T-helper 2 cell treated with Interferon-gamma antibody and Interleukin-4, amounts not matched to agents 5 μg/mL and 100 μg/mL, for 36 hours (primary cell): ENCODE data around the gene PAM.

Experiments used
- DNase-seq: peaks from one replicate; pipeline ENCODE4 v3.0.0; 2021; ENCODE audit warnings: low spot score
- H3K27ac Mint-ChIP-seq: one replicate; pipeline ENCODE4 v1.8.0; 2021; ENCODE audit warnings: mild to moderate bottlenecking, mixed read lengths
- H3K27me3 Mint-ChIP-seq: one replicate; pipeline ENCODE4 v1.8.0; 2021; ENCODE audit warnings: low read depth, mixed read lengths
- H3K36me3 Mint-ChIP-seq: one replicate; pipeline ENCODE4 v1.8.0; 2021; ENCODE audit warnings: low read depth, mixed read lengths
- H3K4me1 Mint-ChIP-seq: one replicate; pipeline ENCODE4 v1.8.0; 2021; ENCODE audit warnings: low read depth, mixed read lengths
- H3K4me3 Mint-ChIP-seq: one replicate; pipeline ENCODE4 v1.8.0; 2022; ENCODE audit warnings: mild to moderate bottlenecking, moderate library complexity, mixed read lengths
- H3K9me3 Mint-ChIP-seq: one replicate; pipeline ENCODE4 v1.8.0; 2021; ENCODE audit warnings: mixed read lengths

The PAM gene

DNA sequence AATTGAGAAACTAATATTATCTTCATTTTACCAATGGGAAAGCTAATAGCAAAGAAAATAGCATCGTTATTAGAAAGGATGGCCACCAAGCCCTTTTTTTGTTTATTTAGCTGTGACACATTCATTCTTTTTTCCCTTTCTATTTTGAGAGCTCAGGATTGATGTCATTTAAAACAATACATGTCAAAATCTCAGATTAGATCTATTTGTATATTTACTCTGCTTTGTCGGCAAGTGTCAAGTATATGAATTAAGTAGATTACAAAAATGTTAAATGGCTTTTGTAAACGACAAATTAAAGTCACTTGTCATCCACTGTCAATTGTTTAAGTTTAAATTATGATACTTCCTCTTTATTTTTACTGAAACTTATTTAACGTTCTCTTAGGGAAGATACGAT is 118.9 kb downstream of the PAM start:
- no peaks in the 10 kb centered on the region for H3K4me1 Mint-ChIP-seq
- no peak for DNase-seq
- H3K4me3 Mint-ChIP-seq = no peak overlapping the region
- H3K27me3 Mint-ChIP-seq = no peaks in the 10 kb centered on the region
- no peaks in the 10 kb centered on the region for H3K9me3 Mint-ChIP-seq
- H3K27ac Mint-ChIP-seq = no peak overlapping the region
- H3K36me3 Mint-ChIP-seq = peaks cover 8% of the 10 kb centered on the region

DNA sequence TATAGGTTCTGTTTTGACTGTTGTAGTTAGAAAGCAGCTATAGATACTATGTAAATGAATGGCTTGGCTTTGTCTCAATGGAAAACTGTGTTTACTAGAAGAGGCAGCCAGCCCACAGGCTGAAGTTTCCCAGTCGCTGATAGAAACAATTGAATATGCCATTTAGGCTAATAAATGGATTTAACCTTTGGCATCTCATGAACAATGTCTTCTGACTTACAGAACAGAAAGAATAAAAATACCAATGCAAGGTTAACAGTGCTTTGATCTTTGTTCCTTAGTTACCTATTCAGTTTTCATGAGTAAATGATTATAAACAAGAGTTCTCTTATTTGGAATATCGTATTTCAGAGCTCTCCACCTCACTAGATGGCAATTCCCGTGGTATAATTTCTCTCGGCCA is 120.6 kb downstream of the PAM start:
- no peaks in the 10 kb centered on the region for H3K9me3 Mint-ChIP-seq
- no peak overlapping the region for H3K4me3 Mint-ChIP-seq
- no peaks in the 10 kb centered on the region for H3K27me3 Mint-ChIP-seq
- DNase-seq = no peak
- H3K27ac Mint-ChIP-seq = no peak overlapping the region
- H3K4me1 Mint-ChIP-seq = no peaks in the 10 kb centered on the region
- H3K36me3 Mint-ChIP-seq = no peaks in the 10 kb centered on the region

DNA sequence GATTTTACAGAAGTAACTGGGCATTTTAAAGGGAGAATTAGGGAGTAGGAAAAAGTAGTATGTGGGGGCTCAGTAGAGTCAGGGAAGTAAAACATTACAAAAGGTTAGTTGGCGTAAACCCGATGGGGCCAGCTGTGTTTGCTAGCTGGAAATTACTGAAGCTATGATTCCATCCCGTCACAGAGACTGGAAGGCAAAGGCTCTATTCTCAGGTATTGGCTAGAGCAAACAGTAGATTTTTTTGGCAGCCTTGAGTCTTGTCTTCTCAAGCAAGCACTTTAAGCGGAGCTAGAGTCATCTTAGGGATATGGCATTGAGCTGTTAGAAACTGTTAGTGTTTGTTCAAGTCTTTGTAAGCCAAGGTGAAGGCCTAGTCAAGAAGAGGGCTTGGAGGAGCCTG is 121.5 kb downstream of the PAM start:
- Mint-ChIP-seq H3K27me3 (no peaks in the 10 kb centered on the region), H3K27ac (no peak overlapping the region), H3K9me3 (no peaks in the 10 kb centered on the region), H3K36me3 (no peaks in the 10 kb centered on the region), H3K4me1 (no peaks in the 10 kb centered on the region), H3K4me3 (no peak overlapping the region)
- no peak for DNase-seq

DNA sequence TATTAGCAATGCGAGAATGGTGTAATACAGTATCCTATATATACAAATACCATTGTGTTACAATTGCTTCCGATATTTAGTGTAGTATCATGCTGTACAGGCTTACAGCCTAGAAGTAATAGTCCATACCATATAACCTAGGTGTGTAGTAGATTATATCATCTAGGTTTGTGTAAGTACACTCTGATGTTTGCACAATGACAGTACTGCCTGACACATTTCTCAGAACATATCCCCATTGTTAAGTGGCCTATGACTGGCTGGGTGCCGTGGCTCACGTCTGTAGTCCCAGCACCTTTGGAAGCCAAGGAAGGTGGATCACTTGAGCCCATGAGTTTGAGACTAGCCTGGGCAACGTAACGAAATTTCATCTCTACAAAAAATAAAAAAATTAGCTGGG is 124.6 kb downstream of the PAM start:
- H3K4me3 Mint-ChIP-seq = no peak overlapping the region
- no peaks in the 10 kb centered on the region for H3K27me3 Mint-ChIP-seq
- DNase-seq = no peak
- no peaks in the 10 kb centered on the region for H3K4me1 Mint-ChIP-seq
- H3K9me3 Mint-ChIP-seq = no peaks in the 10 kb centered on the region
- no peaks in the 10 kb centered on the region for H3K36me3 Mint-ChIP-seq
- H3K27ac Mint-ChIP-seq = no peak overlapping the region

DNA sequence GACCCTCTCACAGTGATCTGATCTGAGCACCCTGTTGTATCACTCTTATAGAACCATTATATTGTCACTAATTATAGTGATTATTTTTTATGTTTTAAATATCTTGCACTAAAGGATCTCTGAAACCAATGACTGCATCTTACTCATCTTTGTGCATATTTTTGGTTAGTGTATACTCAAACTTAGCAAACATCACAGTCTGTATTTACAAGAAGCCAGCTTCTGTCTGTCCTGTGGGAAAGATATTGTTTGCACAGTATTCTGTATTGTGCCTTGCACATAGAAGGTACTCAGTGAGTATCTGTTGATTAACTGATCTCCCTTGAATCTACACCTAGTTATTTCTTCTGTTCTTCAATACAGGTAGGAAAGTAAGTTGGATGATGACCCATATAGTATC is 131.5 kb downstream of the PAM start:
- peaks cover 2% of the 10 kb centered on the region for H3K4me1 Mint-ChIP-seq
- DNase-seq = no peak
- no peaks in the 10 kb centered on the region for H3K36me3 Mint-ChIP-seq
- no peak overlapping the region for H3K27ac Mint-ChIP-seq
- no peak overlapping the region for H3K4me3 Mint-ChIP-seq
- H3K27me3 Mint-ChIP-seq = no peaks in the 10 kb centered on the region
- no peaks in the 10 kb centered on the region for H3K9me3 Mint-ChIP-seq

GRCh38 chr5:102888483-102888882 is 133.4 kb downstream of the PAM start:
- Mint-ChIP-seq H3K9me3 (no peaks in the 10 kb centered on the region), H3K27me3 (no peaks in the 10 kb centered on the region), H3K4me3 (no peak overlapping the region), H3K4me1 (peaks cover 2% of the 10 kb centered on the region), H3K36me3 (no peaks in the 10 kb centered on the region), H3K27ac (no peak overlapping the region)
- DNase-seq = no peak

DNA sequence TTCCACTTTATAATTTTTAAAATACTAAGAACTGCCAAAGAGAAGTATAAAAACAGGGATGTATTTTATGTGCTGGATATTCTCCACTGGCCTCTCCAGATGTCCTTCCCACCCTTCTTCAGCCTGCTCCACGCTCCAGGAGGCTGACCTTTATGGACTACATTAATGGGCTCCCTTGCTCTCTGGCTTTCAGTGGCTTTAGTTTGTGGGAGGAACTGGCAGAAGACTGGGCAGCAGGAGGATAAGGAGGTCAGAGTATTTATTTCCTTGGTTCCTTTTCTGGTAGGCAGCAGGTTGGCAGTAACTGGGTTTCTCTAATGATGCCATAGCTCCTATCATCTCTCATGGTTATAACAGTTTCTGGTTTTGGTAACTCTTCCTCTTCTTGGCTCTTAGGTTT is 133.9 kb downstream of the PAM start:
- no peaks in the 10 kb centered on the region for H3K36me3 Mint-ChIP-seq
- H3K9me3 Mint-ChIP-seq = no peaks in the 10 kb centered on the region
- peaks cover 2% of the 10 kb centered on the region for H3K4me1 Mint-ChIP-seq
- no peak overlapping the region for H3K27ac Mint-ChIP-seq
- no peak overlapping the region for H3K4me3 Mint-ChIP-seq
- H3K27me3 Mint-ChIP-seq = no peaks in the 10 kb centered on the region
- no peak for DNase-seq

- Mint-ChIP-seq H3K27me3 (no peaks in the 10 kb centered on the region), H3K9me3 (no peaks in the 10 kb centered on the region), H3K36me3 (no peaks in the 10 kb centered on the region), H3K27ac (no peak overlapping the region), H3K4me3 (no peak overlapping the region), H3K4me1 (peaks cover 2% of the 10 kb centered on the region)
- no peak for DNase-seq
Measured at GRCh38 chr5:102890133-102890532, 135.0 kb downstream of the PAM start.

GRCh38 chr5:102891175-102891574 is 136.1 kb downstream of the PAM start:
- H3K36me3 Mint-ChIP-seq = no peaks in the 10 kb centered on the region
- H3K9me3 Mint-ChIP-seq = no peaks in the 10 kb centered on the region
- peaks cover 2% of the 10 kb centered on the region for H3K4me1 Mint-ChIP-seq
- DNase-seq = no peak
- H3K27ac Mint-ChIP-seq = no peak overlapping the region
- H3K4me3 Mint-ChIP-seq = no peak overlapping the region
- H3K27me3 Mint-ChIP-seq = no peaks in the 10 kb centered on the region

GRCh38 chr5:102893942-102894341 is 138.8 kb downstream of the PAM start:
- H3K27me3 Mint-ChIP-seq = no peaks in the 10 kb centered on the region
- H3K4me1 Mint-ChIP-seq = no peaks in the 10 kb centered on the region
- H3K9me3 Mint-ChIP-seq = no peaks in the 10 kb centered on the region
- H3K4me3 Mint-ChIP-seq = no peak overlapping the region
- H3K36me3 Mint-ChIP-seq = no peaks in the 10 kb centered on the region
- H3K27ac Mint-ChIP-seq = no peak overlapping the region
- no peak for DNase-seq

GRCh38 chr5:102895234-102895633 is 140.1 kb downstream of the PAM start:
- H3K4me3 Mint-ChIP-seq = no peak overlapping the region
- DNase-seq = no peak
- H3K9me3 Mint-ChIP-seq = no peaks in the 10 kb centered on the region
- no peaks in the 10 kb centered on the region for H3K4me1 Mint-ChIP-seq
- H3K27me3 Mint-ChIP-seq = no peaks in the 10 kb centered on the region
- no peaks in the 10 kb centered on the region for H3K36me3 Mint-ChIP-seq
- no peak overlapping the region for H3K27ac Mint-ChIP-seq

DNA sequence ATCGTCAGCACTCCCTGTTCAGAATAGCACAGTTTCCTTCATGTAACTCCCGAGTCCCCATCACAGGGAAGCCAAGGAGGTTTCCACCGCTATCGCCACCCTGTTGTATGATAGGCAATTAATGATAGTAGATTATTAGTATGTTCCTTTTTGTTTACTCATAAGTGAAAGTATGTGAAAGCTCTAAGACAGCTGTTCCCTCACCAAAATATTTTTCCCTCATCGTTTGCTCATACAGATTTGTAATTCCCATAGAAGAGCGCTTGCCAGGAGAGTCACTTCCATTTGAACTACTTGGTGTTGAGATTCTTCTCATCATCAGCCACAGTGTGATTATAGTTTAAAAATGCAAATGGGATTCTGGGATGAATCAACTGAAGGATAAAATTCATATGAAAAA is 140.9 kb downstream of the PAM start:
- DNase-seq = no peak
- H3K4me3 Mint-ChIP-seq = no peak overlapping the region
- no peaks in the 10 kb centered on the region for H3K27me3 Mint-ChIP-seq
- H3K27ac Mint-ChIP-seq = no peak overlapping the region
- no peaks in the 10 kb centered on the region for H3K9me3 Mint-ChIP-seq
- H3K36me3 Mint-ChIP-seq = no peaks in the 10 kb centered on the region
- no peaks in the 10 kb centered on the region for H3K4me1 Mint-ChIP-seq

GRCh38 chr5:102901424-102902134 is 146.5 kb downstream of the PAM start:
- no peaks in the 10 kb centered on the region for H3K36me3 Mint-ChIP-seq
- H3K4me3 Mint-ChIP-seq = no peak overlapping the region
- H3K9me3 Mint-ChIP-seq = no peaks in the 10 kb centered on the region
- no peak for DNase-seq
- H3K27ac Mint-ChIP-seq = no peak overlapping the region
- H3K27me3 Mint-ChIP-seq = no peaks in the 10 kb centered on the region
- no peaks in the 10 kb centered on the region for H3K4me1 Mint-ChIP-seq

DNA sequence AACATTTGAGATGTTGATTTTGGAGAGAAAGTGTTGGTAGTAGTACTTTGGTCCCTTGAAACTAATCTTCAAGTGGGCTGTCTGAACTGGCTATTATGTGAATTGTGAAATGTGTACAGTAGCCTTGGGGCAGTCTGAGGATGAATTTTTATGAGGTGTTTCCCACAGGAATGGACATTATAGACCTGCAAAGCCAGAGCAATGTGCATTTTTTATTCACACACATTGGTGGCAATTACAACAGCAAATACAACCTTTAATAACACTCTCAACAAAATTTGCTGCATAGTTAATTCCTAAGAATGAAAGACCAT is 147.0 kb downstream of the PAM start:
- H3K27me3 Mint-ChIP-seq = no peaks in the 10 kb centered on the region
- no peaks in the 10 kb centered on the region for H3K9me3 Mint-ChIP-seq
- no peak overlapping the region for H3K4me3 Mint-ChIP-seq
- no peaks in the 10 kb centered on the region for H3K36me3 Mint-ChIP-seq
- no peak for DNase-seq
- no peak overlapping the region for H3K27ac Mint-ChIP-seq
- no peaks in the 10 kb centered on the region for H3K4me1 Mint-ChIP-seq

DNA sequence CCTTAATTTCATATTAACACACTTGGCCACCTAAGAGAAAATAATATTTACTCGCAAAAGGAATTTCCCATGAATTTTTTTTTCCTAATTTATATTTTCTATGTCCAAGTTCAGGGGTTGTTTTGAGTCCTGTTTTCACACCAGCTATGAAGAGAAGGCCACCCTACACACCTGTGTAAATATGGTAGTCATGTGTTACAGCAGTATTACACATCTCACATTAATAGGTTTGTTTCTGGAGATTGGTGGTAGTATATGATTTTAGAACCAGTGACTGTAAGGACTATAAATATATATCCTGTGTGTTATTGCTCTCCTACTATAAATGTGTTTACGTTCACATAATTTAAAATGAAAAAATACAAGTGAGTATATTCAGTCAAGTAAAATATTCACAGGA is 147.5 kb downstream of the PAM start:
- H3K27me3 Mint-ChIP-seq = no peaks in the 10 kb centered on the region
- no peaks in the 10 kb centered on the region for H3K36me3 Mint-ChIP-seq
- no peak overlapping the region for H3K4me3 Mint-ChIP-seq
- H3K4me1 Mint-ChIP-seq = no peaks in the 10 kb centered on the region
- no peak for DNase-seq
- no peaks in the 10 kb centered on the region for H3K9me3 Mint-ChIP-seq
- no peak overlapping the region for H3K27ac Mint-ChIP-seq
